Chondrocyte (in vitro differentiated cells): ENCODE results near the gene SYT7. TPM values are rescaled to one million over a fixed set of nuclear protein-coding genes. Genes with fewer than 3 reads are reported as not detected.
A peak's percentile ranks its signal among the peaks of the same experiment; 100 is the strongest.
"Not testable (repeated sequence)": the region's sequence is repeated elsewhere in the genome, so short reads cannot be mapped to it uniquely, and the experiment has no call there.

Experiments
- DNase-seq: peaks from one replicate; pipeline ENCODE4 v3.0.0; 2021; ENCODE audit warnings: mixed read lengths, low spot score
- H3K27ac Mint-ChIP-seq: one replicate; pipeline ENCODE4 v1.8.0; 2021; ENCODE audit warnings: mild to moderate bottlenecking, moderate library complexity, mixed read lengths; ENCODE audit not compliant: unreplicated experiment
- H3K27me3 Mint-ChIP-seq: 2 replicates; pipeline ENCODE4 v1.8.0; 2021; ENCODE audit warnings: low read depth, mixed read lengths
- H3K36me3 Mint-ChIP-seq: 2 replicates; pipeline ENCODE4 v1.8.0; 2021; ENCODE audit warnings: low read depth, mixed read lengths
- H3K4me1 Mint-ChIP-seq: 2 replicates; pipeline ENCODE4 v1.8.0; 2021; ENCODE audit warnings: low read depth, mild to moderate bottlenecking, mixed read lengths
- H3K4me3 Mint-ChIP-seq: one replicate; pipeline ENCODE4 v1.8.0; 2021; ENCODE audit warnings: mild to moderate bottlenecking, moderate library complexity, mixed read lengths; ENCODE audit not compliant: unreplicated experiment
- H3K9me3 Mint-ChIP-seq: 2 replicates; pipeline ENCODE4 v1.8.0; 2021; ENCODE audit warnings: low read depth, mixed read lengths
- CTCF ChIP-seq: fragments of 200-600 bp; sonication (generic); IDR thresholded peaks from 2 replicates; pipeline ENCODE4 v1.5.0; 2021; ENCODE audit warnings: antibody characterized with exemption, mild to moderate bottlenecking, moderate library complexity
- total RNA-seq: library from RNA; stranded (reverse); gene quantifications from 3 replicates; pipeline ENCODE4 v1.2.1, GENCODE V29; 2021

The SYT7 gene
- total RNA-seq, 1 donor from 2014 or later, result 1.5 TPM

GRCh38 chr11:61619471-61620226, 38.8 kb upstream of the SYT7 start:
- peaks cover 32% of the 10 kb centered on the region for H3K4me1 Mint-ChIP-seq
- no peaks in the 10 kb centered on the region for H3K9me3 Mint-ChIP-seq
- DNase-seq, result no peak
- no peak overlapping the region for H3K27ac Mint-ChIP-seq
- no peaks in the 10 kb centered on the region for H3K27me3 Mint-ChIP-seq
- H3K4me3 Mint-ChIP-seq, result no peak overlapping the region
- peaks cover 1% of the 10 kb centered on the region for H3K36me3 Mint-ChIP-seq
- no peak for TF ChIP-seq CTCF

- H3K4me1 Mint-ChIP-seq, result peaks cover 37% of the 10 kb centered on the region
- no peaks in the 10 kb centered on the region for H3K27me3 Mint-ChIP-seq
- no peaks in the 10 kb centered on the region for H3K9me3 Mint-ChIP-seq
- TF ChIP-seq CTCF, result no peak
- H3K4me3 Mint-ChIP-seq, result no peak overlapping the region
- no peak for DNase-seq
- peak overlapping the region; percentile 27 for H3K27ac Mint-ChIP-seq
- no peaks in the 10 kb centered on the region for H3K36me3 Mint-ChIP-seq
Measured at GRCh38 chr11:61618978-61619377, 38.1 kb upstream of the SYT7 start.

GRCh38 chr11:61617515-61617914, 36.6 kb upstream of the SYT7 start:
- H3K36me3 Mint-ChIP-seq, result no peaks in the 10 kb centered on the region
- peak; percentile 29 for TF ChIP-seq CTCF
- no peak for DNase-seq
- H3K27ac Mint-ChIP-seq, result no peak overlapping the region
- peaks cover 44% of the 10 kb centered on the region for H3K4me1 Mint-ChIP-seq
- no peak overlapping the region for H3K4me3 Mint-ChIP-seq
- H3K27me3 Mint-ChIP-seq, result no peaks in the 10 kb centered on the region
- no peaks in the 10 kb centered on the region for H3K9me3 Mint-ChIP-seq

- H3K4me1 Mint-ChIP-seq, result peaks cover 44% of the 10 kb centered on the region
- H3K27me3 Mint-ChIP-seq, result no peaks in the 10 kb centered on the region
- H3K9me3 Mint-ChIP-seq, result peaks cover 5% of the 10 kb centered on the region
- peak; percentile 32 for TF ChIP-seq CTCF
- peak overlapping the region; percentile 77 for H3K27ac Mint-ChIP-seq
- no peaks in the 10 kb centered on the region for H3K36me3 Mint-ChIP-seq
- peak overlapping the region; percentile 24 for H3K4me3 Mint-ChIP-seq
- no peak for DNase-seq
Measured at GRCh38 chr11:61616434-61616833, 35.6 kb upstream of the SYT7 start.

GRCh38 chr11:61614782-61615181, 33.9 kb upstream of the SYT7 start:
- H3K27me3 Mint-ChIP-seq, H3K36me3 Mint-ChIP-seq, H3K4me3 Mint-ChIP-seq, DNase-seq, H3K9me3 Mint-ChIP-seq: not testable (repeated sequence)
- peaks cover 50% of the 10 kb centered on the region for H3K4me1 Mint-ChIP-seq
- H3K27ac Mint-ChIP-seq, result peak overlapping the region; percentile 49

- no peak for TF ChIP-seq CTCF
- Mint-ChIP-seq H3K27ac (no peak overlapping the region), H3K27me3 (peaks cover 11% of the 10 kb centered on the region), H3K4me1 (peaks cover 51% of the 10 kb centered on the region), H3K36me3 (no peaks in the 10 kb centered on the region), H3K4me3 (no peak overlapping the region), H3K9me3 (peaks cover 5% of the 10 kb centered on the region)
- no peak for DNase-seq
Measured at GRCh38 chr11:61613870-61614269, 33.0 kb upstream of the SYT7 start.
